Right atrium auricular region (tissue), 2 donors: ENCODE data around the gene CYSTM1. TPM values are rescaled to one million over a fixed set of nuclear protein-coding genes. Genes with fewer than 3 reads are reported as not detected.
A peak's percentile ranks its signal among the peaks of the same experiment; 100 is the strongest.

Source experiments
- DNase-seq: peaks from one replicate; pipeline ENCODE4 v3.0.0-alpha.2; 2019; ENCODE audit warnings: low spot score
- H3K27ac ChIP-seq, 2 donors: fragments of 200-600 bp; sonication (generic); 1 replicate in 1 of 2; 2 replicates in 1 of 2; pipeline ENCODE4 v1.5.1; 2016 to 2019
- H3K27me3 ChIP-seq, 2 donors: fragments of 200-600 bp; sonication (generic); one replicate each; pipeline versions ENCODE4 v1.5.1 to v1.6.0; 2017 to 2019
- H3K36me3 ChIP-seq: fragments of 200-600 bp; sonication (generic); one replicate; pipeline ENCODE4 v1.5.1; 2016
- H3K4me1 ChIP-seq, 2 donors: fragments of 200-600 bp; sonication (generic); one replicate each; pipeline versions ENCODE4 v1.5.1 to v1.6.0; 2017 to 2019
- H3K4me3 ChIP-seq, 2 donors: fragments of 200-600 bp; sonication (generic); 1 replicate in 1 of 2; 2 replicates in 1 of 2; pipeline ENCODE4 v1.5.1; 2017 to 2019; ENCODE audit warnings: mild to moderate bottlenecking in 1 of 2, moderate library complexity in 1 of 2
- H3K9me3 ChIP-seq, 2 donors: fragments of 200-600 bp; sonication (generic); one replicate each; pipeline ENCODE4 v1.5.1; 2019
- total RNA-seq, 2 donors: library from RNA; depleted of rRNA; stranded (reverse); fragments of >200 nt; gene quantifications; one replicate each; pipeline ENCODE4 v1.1.0, GENCODE V29; 2016
- TF ChIP-seq, protein P1 (sequence below), 2 donors: fragments of 200-600 bp; sonication (generic); IDR thresholded peaks; one replicate each; pipeline ENCODE4 v1.5.1; 2019; ENCODE audit warnings: antibody characterized with exemption in 2 of 2

CYSTM1 gene
- total RNA-seq, 2 donors from 2014 or later, result 89.8 to 143 TPM

DNA sequence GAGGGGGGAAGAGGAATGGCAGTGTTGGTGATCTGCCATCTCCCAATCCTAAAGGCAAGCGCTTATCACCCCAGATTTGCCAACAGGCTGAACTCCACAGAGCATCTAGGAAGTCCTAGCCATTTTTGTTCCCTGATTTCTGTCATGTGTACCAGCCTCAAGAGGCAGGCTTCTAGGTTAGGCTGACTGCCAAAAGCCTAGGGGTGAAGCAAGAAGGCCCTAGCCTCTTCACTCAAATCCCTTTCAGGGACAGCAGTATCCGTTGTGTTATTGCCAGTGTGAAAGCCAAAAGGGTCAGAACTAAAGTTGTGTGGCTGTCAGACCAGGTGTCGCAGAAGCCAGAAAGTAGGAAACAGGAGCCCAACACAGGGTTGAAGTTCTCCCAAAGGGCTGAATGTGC, 34.6 kb upstream of the CYSTM1 start:
- H3K27ac ChIP-seq, result peak overlapping the region in 1 of 2 donors; percentile 40
- TF ChIP-seq, protein P1, sequence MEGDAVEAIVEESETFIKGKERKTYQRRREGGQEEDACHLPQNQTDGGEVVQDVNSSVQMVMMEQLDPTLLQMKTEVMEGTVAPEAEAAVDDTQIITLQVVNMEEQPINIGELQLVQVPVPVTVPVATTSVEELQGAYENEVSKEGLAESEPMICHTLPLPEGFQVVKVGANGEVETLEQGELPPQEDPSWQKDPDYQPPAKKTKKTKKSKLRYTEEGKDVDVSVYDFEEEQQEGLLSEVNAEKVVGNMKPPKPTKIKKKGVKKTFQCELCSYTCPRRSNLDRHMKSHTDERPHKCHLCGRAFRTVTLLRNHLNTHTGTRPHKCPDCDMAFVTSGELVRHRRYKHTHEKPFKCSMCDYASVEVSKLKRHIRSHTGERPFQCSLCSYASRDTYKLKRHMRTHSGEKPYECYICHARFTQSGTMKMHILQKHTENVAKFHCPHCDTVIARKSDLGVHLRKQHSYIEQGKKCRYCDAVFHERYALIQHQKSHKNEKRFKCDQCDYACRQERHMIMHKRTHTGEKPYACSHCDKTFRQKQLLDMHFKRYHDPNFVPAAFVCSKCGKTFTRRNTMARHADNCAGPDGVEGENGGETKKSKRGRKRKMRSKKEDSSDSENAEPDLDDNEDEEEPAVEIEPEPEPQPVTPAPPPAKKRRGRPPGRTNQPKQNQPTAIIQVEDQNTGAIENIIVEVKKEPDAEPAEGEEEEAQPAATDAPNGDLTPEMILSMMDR (IDR thresholded peaks at IDR 0.05), result no peak

DNA sequence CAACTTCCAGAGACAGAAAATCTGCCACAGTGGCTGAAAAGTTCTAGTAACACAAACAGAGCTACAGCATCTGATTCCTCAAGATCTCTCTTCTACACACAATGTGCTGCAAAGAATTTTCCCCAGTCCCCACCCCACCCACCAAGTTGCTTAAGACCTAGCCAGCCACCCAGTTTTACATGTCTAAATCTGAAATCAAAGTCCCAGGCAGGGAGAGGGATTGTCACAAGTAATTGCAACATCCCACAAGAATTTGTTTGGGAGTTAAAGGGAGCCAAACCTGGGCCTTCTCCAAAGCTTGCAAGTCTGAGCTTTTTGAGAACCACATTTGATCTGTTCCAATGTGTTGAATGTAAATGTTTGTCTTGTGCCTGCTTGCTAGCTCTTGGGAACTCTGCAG, 33.7 kb upstream of the CYSTM1 start:
- peak; percentile 79 for DNase-seq

More for the DNA sequence above, 34.6 kb upstream of the CYSTM1 start:
- DNase-seq, result no peak
- H3K36me3 ChIP-seq, result no peaks in the 10 kb centered on the region
- no peaks in the 10 kb centered on the region for H3K9me3 ChIP-seq
- no peaks in the 10 kb centered on the region for H3K27me3 ChIP-seq
- H3K4me1 ChIP-seq, result peaks cover 0 to 35% of the 10 kb centered on the region in 2 donors
- H3K4me3 ChIP-seq, result no peak overlapping the region

DNA sequence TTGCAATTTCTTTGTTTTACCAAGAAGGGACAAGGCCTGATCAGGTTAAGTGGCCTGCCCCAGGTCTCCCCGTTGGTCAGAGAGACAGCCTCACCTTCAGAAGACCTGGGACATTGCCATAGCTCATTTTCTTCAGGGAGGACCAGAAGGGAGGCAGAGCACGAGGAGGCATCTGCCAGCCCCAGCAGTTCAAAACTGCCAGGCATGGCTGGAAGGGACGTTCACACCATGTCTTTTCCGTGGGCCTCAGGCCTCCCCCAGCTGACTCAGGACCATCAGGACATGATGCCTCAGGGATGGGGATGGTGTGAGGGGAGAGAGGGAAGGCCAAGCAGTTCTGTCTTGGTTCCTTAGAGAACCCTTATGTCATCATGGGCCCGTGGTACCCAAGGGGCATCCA, 32.7 kb upstream of the CYSTM1 start:
- no peak overlapping the region for H3K27ac ChIP-seq

More for the DNA sequence above, 33.7 kb upstream of the CYSTM1 start:
- Histone ChIP-seq H3K27ac (no peak overlapping the region), H3K36me3 (no peaks in the 10 kb centered on the region), H3K27me3 (no peaks in the 10 kb centered on the region), H3K9me3 (no peaks in the 10 kb centered on the region), H3K4me1 (peaks cover 0 to 42% of the 10 kb centered on the region in 2 donors), H3K4me3 (no peak overlapping the region)
- TF ChIP-seq, protein P1 (IDR thresholded peaks at IDR 0.05), result no peak

DNA sequence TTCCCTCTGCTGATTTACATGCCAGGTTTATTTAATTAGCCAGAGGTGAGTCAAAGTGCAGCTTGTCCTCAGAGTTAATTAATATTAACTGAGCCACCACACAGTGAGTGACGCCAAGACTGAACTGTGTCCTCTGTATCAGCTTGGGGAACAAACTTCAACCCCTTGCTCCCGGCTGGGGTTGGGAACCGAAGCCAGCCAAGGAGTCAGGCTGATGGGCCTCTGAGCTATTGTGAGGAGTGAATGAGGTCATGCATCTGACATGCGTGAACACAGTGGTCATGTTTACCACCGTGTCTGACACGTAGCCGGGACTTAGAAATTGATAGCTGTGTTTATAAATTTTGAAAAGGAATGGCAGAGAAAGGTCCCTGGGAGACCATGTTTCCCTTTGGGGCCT, 32.1 kb upstream of the CYSTM1 start:
- Histone ChIP-seq H3K36me3 (no peaks in the 10 kb centered on the region), H3K27ac (no peak overlapping the region), H3K27me3 (no peaks in the 10 kb centered on the region), H3K4me3 (no peak overlapping the region), H3K4me1 (peaks cover 0 to 44% of the 10 kb centered on the region in 2 donors), H3K9me3 (no peaks in the 10 kb centered on the region)
- no peak for DNase-seq
- TF ChIP-seq, protein P1 (IDR thresholded peaks at IDR 0.05), result no peak

More for the DNA sequence above, 32.7 kb upstream of the CYSTM1 start:
- Histone ChIP-seq H3K36me3 (no peaks in the 10 kb centered on the region), H3K9me3 (no peaks in the 10 kb centered on the region), H3K4me3 (no peak overlapping the region), H3K4me1 (peaks cover 0 to 44% of the 10 kb centered on the region in 2 donors), H3K27me3 (no peaks in the 10 kb centered on the region)
- DNase-seq, result no peak
- TF ChIP-seq, protein P1 (IDR thresholded peaks at IDR 0.05), result no peak

DNA sequence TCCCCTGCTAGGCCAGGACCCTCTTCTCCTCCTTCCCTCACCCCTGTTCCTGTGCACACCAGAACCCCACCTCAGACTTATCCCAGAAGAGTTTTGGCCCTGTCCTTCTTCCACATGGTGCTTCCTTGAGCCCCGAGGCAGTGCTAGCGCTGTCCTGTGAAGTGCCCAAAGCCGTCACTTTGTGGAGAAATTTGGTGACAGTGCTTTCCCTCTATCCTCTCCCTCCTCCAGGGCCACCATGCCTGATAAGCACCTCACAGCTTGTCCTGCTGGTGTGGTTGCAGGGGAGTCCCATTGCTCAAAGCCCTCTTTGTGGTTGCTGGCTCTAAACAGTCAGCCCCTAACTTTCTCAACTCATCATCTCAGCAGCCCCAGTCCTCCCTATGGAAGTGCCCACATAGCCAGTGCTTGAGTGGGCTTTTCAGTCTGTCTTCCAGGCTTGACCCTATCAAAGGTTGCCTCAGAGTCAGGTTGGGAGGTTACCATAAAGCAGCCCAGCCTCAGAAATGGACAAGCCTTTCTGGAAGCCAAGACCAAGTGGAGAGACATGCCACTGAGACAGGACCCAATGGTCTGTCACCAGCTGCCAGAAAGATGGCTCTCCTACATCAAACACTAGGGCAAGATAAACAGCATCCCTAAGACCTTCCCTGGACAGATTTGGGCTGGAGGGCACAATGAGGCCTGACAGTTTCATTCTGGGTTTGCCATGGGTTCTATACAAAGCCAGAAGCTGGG, 31.3 kb upstream of the CYSTM1 start:
- TF ChIP-seq, protein P1 (IDR thresholded peaks at IDR 0.05), result no peak
- Histone ChIP-seq H3K36me3 (no peaks in the 10 kb centered on the region), H3K9me3 (no peaks in the 10 kb centered on the region), H3K4me3 (no peak overlapping the region), H3K27me3 (no peaks in the 10 kb centered on the region), H3K4me1 (peaks cover 0 to 44% of the 10 kb centered on the region in 2 donors), H3K27ac (no peak overlapping the region)
- DNase-seq, result no peak
